GM23338 (cell line): ENCODE measurements around the gene NAA16. TPM values are rescaled to one million over a fixed set of nuclear protein-coding genes. Genes with fewer than 3 reads are reported as not detected.
"Not testable (repeated sequence)": the region's sequence is repeated elsewhere in the genome, so short reads cannot be mapped to it uniquely, and the experiment has no call there.

Experiments
- ATAC-seq: fragments of 200-7000 bp; cut with Tn5 transposase; 3 replicates; pipeline ENCODE4 v1.9.1; 2020
- DNase-seq: peaks from one replicate; pipeline ENCODE4 v3.0.0-alpha.2; 2015; ENCODE audit warnings: low spot score
- H2AFZ ChIP-seq: fragments of 200-600 bp; sonication (generic); 2 replicates; pipeline ENCODE4 v1.8.0; 2016; ENCODE audit warnings: antibody characterized with exemption, mild to moderate bottlenecking, moderate library complexity
- H3F3A ChIP-seq: fragments of 200-600 bp; sonication (generic); replicated peaks from 2 replicates; pipeline ENCODE4 v1.8.0; 2017; ENCODE audit warnings: antibody characterized with exemption, mixed run types, low read depth
- H3K27ac ChIP-seq: fragments of 200-600 bp; sonication (generic); 2 replicates; pipeline ENCODE4 v1.6.1; 2016; ENCODE audit warnings: low read depth
- H3K27me3 ChIP-seq: fragments of 200-600 bp; sonication (generic); 2 replicates; pipeline ENCODE4 v1.8.0; 2016; ENCODE audit warnings: mild to moderate bottlenecking, mixed run types, moderate library complexity; ENCODE audit not compliant: insufficient read depth
- H3K36me3 ChIP-seq: fragments of 200-600 bp; sonication (generic); 2 replicates; pipeline ENCODE4 v1.8.0; 2016; ENCODE audit warnings: mild to moderate bottlenecking; ENCODE audit not compliant: insufficient read depth
- H3K4me1 ChIP-seq: fragments of 200-600 bp; sonication (generic); 2 replicates; pipeline ENCODE4 v1.8.0; 2016; ENCODE audit warnings: mild to moderate bottlenecking, moderate library complexity; ENCODE audit not compliant: insufficient read depth
- H3K4me2 ChIP-seq: fragments of 200-600 bp; sonication (generic); 2 replicates; pipeline ENCODE4 v1.7.1; 2017; ENCODE audit warnings: mixed run types
- H3K4me3 ChIP-seq: fragments of 200-600 bp; sonication (generic); 2 replicates; pipeline ENCODE4 v1.6.1; 2016; ENCODE audit warnings: mixed run types
- H3K79me2 ChIP-seq: fragments of 200-600 bp; sonication (generic); replicated peaks from 2 replicates; pipeline ENCODE4 v1.8.0; 2017; ENCODE audit warnings: mild to moderate bottlenecking; ENCODE audit not compliant: insufficient read depth
- H3K9me2 ChIP-seq: fragments of 200-600 bp; sonication (generic); 2 replicates; pipeline ENCODE4 v1.8.0; 2017; ENCODE audit not compliant: insufficient read depth
- H4K20me1 ChIP-seq: fragments of 200-600 bp; sonication (generic); replicated peaks from 2 replicates; pipeline ENCODE4 v1.8.0; 2017; ENCODE audit warnings: mild to moderate bottlenecking; ENCODE audit not compliant: insufficient read depth
- H3K27ac Mint-ChIP-seq: 2 replicates; pipeline ENCODE4 v1.8.0; 2020; ENCODE audit warnings: inconsistent platforms, mild to moderate bottlenecking, moderate library complexity, mixed read lengths
- H3K27me3 Mint-ChIP-seq: 3 replicates; pipeline ENCODE4 v1.8.0; 2022; ENCODE audit warnings: low read depth, mild to moderate bottlenecking, moderate library complexity, mixed read lengths, inconsistent platforms; ENCODE audit not compliant: insufficient read depth, poor library complexity
- H3K36me3 Mint-ChIP-seq: 3 replicates; pipeline ENCODE4 v1.8.0; 2021; ENCODE audit warnings: low read depth, mild to moderate bottlenecking, inconsistent platforms, moderate library complexity, mixed read lengths
- H3K4me1 Mint-ChIP-seq: 3 replicates; pipeline ENCODE4 v1.8.0; 2020; ENCODE audit warnings: mild to moderate bottlenecking, inconsistent platforms, mixed read lengths
- H3K4me3 Mint-ChIP-seq: 3 replicates; pipeline ENCODE4 v1.8.0; 2021; ENCODE audit warnings: moderate library complexity, mild to moderate bottlenecking, inconsistent platforms, mixed read lengths
- H3K9me3 Mint-ChIP-seq: 3 replicates; pipeline ENCODE4 v1.8.0; 2020; ENCODE audit warnings: moderate library complexity, mild to moderate bottlenecking, inconsistent platforms, mixed read lengths
- JUNB ChIP-seq: IDR thresholded peaks from one replicate; pipeline ENCODE4 v1.6.1; 2016; ENCODE audit warnings: antibody characterized with exemption; ENCODE audit not compliant: unreplicated experiment
- ZNF462 ChIP-seq: fragments of 250-450 bp; sonication (Bioruptor Pico); IDR thresholded peaks from 2 replicates; pipeline ENCODE4 v1.5.0; 2020; ENCODE audit warnings: mild to moderate bottlenecking, moderate library complexity
- polyA plus RNA-seq: library from polyadenylated mRNA; unstranded; fragments of >200 nt; fragmentation: Nextera tagmentation; extraction: Ambion mirVana; gene quantifications from 2 replicates; pipeline ENCODE4 v1.2.1, GENCODE V29; 2016
- small RNA-seq: library from RNA; depleted of rRNA; stranded (forward); fragments of <200 nt; gene quantifications from one replicate; pipeline ENCODE3, GENCODE V24; 2014; ENCODE audit warnings: low replicate concordance
- total RNA-seq: library from RNA; depleted of rRNA; stranded (reverse); fragments of >200 nt; shearing (Covaris generic); gene quantifications from 2 replicates; pipeline ENCODE4 v1.2.3, GENCODE V29; 2014; rRNA removed

NAA16 gene
- total and polyA plus RNA-seq, 2 experiments from 2014 or later, result 42.3 to 51.7 TPM

- not testable (repeated sequence) for H3K4me1 Mint-ChIP-seq, H2AFZ ChIP-seq, H3F3A ChIP-seq, H3K4me2 ChIP-seq, ATAC-seq, H3K27me3 Mint-ChIP-seq, H3K4me3 Mint-ChIP-seq, H3K4me1 ChIP-seq, H3K27ac ChIP-seq, H3K9me3 Mint-ChIP-seq, H3K36me3 Mint-ChIP-seq, H4K20me1 ChIP-seq, H3K4me3 ChIP-seq, DNase-seq, H3K79me2 ChIP-seq, H3K27me3 ChIP-seq, H3K9me2 ChIP-seq, H3K36me3 ChIP-seq, H3K27ac Mint-ChIP-seq
Measured at GRCh38 chr13:41423259-41423658, 112.2 kb downstream of the NAA16 start.

GRCh38 chr13:41424675-41425074, 113.6 kb downstream of the NAA16 start:
- not testable (repeated sequence) for H3K4me1 ChIP-seq, H3K4me3 Mint-ChIP-seq, H3K36me3 Mint-ChIP-seq, H3K9me3 Mint-ChIP-seq, ATAC-seq, DNase-seq, H3K4me1 Mint-ChIP-seq, H3K27me3 Mint-ChIP-seq, H3F3A ChIP-seq, H3K36me3 ChIP-seq, H3K27ac Mint-ChIP-seq, H4K20me1 ChIP-seq, H3K4me3 ChIP-seq, H3K4me2 ChIP-seq, H3K9me2 ChIP-seq, H3K27ac ChIP-seq, H2AFZ ChIP-seq, H3K27me3 ChIP-seq, H3K79me2 ChIP-seq

DNA sequence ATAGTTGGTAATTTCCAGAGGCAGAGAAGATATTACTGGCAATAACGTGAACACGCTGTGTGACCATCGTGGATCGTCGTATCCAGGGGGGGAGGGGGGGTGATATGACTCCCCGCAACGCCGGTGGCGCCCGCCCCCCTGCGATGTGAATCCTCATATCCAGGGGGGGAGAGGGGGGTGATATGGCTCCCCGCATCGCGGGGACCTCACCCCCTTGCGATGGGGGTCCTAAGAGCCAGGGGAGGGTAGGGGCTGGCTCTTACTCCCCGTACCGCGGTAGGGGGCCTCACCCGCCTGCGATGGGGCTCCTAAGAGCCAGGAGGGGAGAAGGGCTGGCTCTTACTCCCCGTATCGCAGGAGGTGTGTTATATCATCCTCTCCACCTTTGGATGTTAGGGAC, 115.0 kb downstream of the NAA16 start:
- DNase-seq, result no peak
- Mint-ChIP-seq H3K27ac (no peak overlapping the region), H3K4me3 (no peak overlapping the region), H3K36me3 (no peaks in the 10 kb centered on the region), H3K27me3 (no peaks in the 10 kb centered on the region), H3K9me3 (no peaks in the 10 kb centered on the region), H3K4me1 (no peaks in the 10 kb centered on the region; the same call in 2 of the 3 replicates)
- ATAC-seq, result no peak
- Histone ChIP-seq H3K4me2 (no peak overlapping the region), H3F3A (no peaks in the 10 kb centered on the region), H3K4me3 (no peak overlapping the region), H3K36me3 (no peaks in the 10 kb centered on the region), H3K27ac (no peak overlapping the region), H3K79me2 (no peaks in the 10 kb centered on the region), H3K27me3 (no peaks in the 10 kb centered on the region), H3K9me2 (no peaks in the 10 kb centered on the region), H4K20me1 (no peaks in the 10 kb centered on the region), H2AFZ (no peak overlapping the region), H3K4me1 (no peaks in the 10 kb centered on the region)
- TF ChIP-seq ZNF462 (no peak), JUNB (no peak)

Small RNA genes within 50 kb of the gene (small RNA-seq; reads per million reads assigned to genes)
- gene RNU6-57P, result not detected

Other genes starting within 250 kb of the NAA16 start
- gene WBP4, start 249.8 kb upstream of the NAA16 start, total RNA-seq, result 7.6 TPM in 2 replicates
- gene WBP4, start 249.8 kb upstream of the NAA16 start, polyA plus RNA-seq, result 33.2 and 33.8 TPM in 2 replicates
- gene KBTBD6, start 178.5 kb upstream of the NAA16 start, total RNA-seq, result 12.5 and 13.5 TPM in 2 replicates
- gene KBTBD6, start 178.5 kb upstream of the NAA16 start, polyA plus RNA-seq, result 4.9 and 5.7 TPM in 2 replicates
- gene KBTBD7, start 116.7 kb upstream of the NAA16 start, total RNA-seq, result 19.1 and 20.2 TPM in 2 replicates
- gene KBTBD7, start 116.7 kb upstream of the NAA16 start, polyA plus RNA-seq, result 11.6 and 12.2 TPM in 2 replicates
- gene MTRF1, start 47.7 kb upstream of the NAA16 start, total RNA-seq, result 22.6 and 28.7 TPM in 2 replicates
- gene MTRF1, start 47.7 kb upstream of the NAA16 start, polyA plus RNA-seq, result 11.9 and 18.4 TPM in 2 replicates
- 0.66 TPM in 1 of 2 replicates, not detected in the other for gene RGCC, start 146.3 kb downstream of the NAA16 start, total RNA-seq
- gene RGCC, start 146.3 kb downstream of the NAA16 start, polyA plus RNA-seq, result 0.65 and 0.78 TPM in 2 replicates